Measurements from ENCODE around the gene GRM8.
A peak's percentile ranks its signal among the peaks of the same experiment; 100 is the strongest.

Gene GRM8

GRCh38 chr7:127252778-127253280 lies at the start of gene GRM8:
Gene GRM8 (minus strand): TSS chr7:127252941.
- peak; percentile 78 for DNase-seq

GRCh38 chr7:127290801-127291361 lies 38.1 kb upstream of the GRM8 start:
- DNase-seq, result no peak

GRCh38 chr7:127290116-127290655 lies 37.4 kb upstream of the GRM8 start:
- no peak for DNase-seq

DNA sequence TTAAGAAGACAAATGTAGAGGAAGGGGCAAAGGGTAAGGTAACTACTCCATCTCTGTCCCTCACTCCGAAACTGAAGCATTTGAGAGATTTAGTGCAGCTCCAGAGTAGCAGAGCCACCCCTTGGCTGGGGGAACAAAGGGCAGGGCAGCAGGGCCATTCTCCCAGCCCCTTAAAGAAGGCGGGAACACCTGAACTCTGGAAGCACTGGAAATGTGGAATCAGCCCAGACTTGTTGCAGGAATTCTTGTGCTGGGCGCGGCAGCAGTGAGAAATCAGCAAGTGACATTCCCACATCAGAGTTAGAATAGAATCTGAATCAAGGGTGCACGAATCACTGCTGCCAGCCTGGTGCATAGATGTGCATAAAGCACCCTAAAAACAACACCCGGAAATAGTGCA lies 34.4 kb upstream of the GRM8 start:
- no peak for DNase-seq

DNA sequence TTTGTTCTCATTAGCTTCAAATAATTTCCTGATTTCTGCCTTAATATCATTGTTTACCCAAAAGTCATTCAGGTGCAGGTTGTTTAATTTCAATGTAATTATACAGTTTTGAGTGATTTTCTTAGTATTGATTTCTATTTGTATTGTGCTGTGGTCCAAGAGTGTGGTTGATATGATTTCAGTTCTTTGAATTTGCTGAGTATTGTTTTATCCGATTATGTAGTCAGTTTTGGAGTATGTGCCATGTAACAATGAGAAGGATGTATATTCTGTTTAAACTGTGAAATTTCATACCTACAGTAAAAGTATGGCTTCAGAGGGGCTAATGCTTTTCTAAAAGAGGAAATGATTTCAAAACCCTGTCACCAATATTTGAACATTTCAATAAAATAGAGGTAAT lies 17.4 kb upstream of the GRM8 start:
- no peak for DNase-seq

GRCh38 chr7:127266047-127266446 lies 13.3 kb upstream of the GRM8 start:
- DNase-seq, result no peak

GRCh38 chr7:127264219-127264618 lies 11.5 kb upstream of the GRM8 start:
- no peak for DNase-seq

DNA sequence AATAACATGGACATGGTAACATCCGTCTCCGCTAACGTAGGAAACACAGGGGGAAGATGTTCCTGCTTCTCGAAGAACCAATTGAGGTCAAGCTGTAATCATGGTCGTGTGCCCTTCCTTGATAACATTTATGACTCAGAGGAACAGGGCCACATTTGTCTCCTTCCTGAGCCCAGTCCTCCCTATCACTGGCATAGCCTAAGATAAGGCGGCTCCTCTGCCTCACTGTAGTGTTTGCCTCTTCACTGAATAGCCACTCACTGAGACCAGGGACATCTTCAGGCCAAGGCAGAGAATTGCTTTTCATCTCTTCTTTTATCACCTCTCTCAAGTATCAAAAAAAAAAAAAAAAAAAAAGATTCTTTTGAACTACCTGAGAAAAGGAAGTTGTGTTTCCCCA lies 5.4 kb upstream of the GRM8 start:
- DNase-seq, result no peak

DNA sequence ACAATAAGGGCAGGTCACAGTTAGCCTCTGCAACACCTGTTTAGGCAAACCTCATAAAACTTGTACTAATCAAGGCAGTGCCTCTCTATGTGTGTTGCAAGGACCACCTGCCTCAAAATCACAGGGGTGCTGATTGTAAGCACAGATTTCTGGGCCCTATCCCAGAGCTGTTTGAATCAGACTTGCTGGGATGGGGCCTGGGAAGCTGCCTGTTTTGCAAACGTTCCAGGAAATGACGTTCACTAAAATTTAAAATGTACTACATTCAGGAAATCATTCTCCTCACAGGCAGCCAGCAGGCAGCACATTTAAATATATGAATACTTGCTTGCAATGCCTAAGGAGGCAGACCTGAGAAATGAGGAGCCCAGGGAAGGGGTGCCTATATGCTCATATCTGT lies 4.3 kb upstream of the GRM8 start:
- no peak for DNase-seq

GRCh38 chr7:127256041-127256725 lies 3.4 kb upstream of the GRM8 start:
- no peak for DNase-seq

- DNase-seq, result no peak
These were observed 1.5 kb upstream of the GRM8 start for GRCh38 chr7:127254163-127254684.

- DNase-seq, result peak; percentile 83
These were observed 781 bp upstream of the GRM8 start for GRCh38 chr7:127253281-127254162.

DNA sequence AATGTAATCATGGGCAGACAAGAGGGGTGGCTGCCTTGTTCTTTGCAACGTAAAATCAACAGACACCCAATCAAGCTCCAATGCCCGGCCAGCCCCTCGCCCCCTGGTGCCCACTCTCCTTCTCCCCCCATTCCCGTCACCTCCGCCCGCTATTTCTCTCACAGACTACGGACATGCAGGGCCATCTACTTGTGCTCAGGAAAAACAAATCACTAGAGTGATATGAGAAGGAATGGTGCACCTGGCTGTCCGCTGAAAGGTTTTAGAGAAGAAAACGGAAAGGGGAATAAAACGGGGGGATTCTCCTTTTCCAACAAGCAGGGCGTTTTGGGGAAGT lies 396 bp downstream of the GRM8 start:
- DNase-seq, result peak; percentile 48

DNA sequence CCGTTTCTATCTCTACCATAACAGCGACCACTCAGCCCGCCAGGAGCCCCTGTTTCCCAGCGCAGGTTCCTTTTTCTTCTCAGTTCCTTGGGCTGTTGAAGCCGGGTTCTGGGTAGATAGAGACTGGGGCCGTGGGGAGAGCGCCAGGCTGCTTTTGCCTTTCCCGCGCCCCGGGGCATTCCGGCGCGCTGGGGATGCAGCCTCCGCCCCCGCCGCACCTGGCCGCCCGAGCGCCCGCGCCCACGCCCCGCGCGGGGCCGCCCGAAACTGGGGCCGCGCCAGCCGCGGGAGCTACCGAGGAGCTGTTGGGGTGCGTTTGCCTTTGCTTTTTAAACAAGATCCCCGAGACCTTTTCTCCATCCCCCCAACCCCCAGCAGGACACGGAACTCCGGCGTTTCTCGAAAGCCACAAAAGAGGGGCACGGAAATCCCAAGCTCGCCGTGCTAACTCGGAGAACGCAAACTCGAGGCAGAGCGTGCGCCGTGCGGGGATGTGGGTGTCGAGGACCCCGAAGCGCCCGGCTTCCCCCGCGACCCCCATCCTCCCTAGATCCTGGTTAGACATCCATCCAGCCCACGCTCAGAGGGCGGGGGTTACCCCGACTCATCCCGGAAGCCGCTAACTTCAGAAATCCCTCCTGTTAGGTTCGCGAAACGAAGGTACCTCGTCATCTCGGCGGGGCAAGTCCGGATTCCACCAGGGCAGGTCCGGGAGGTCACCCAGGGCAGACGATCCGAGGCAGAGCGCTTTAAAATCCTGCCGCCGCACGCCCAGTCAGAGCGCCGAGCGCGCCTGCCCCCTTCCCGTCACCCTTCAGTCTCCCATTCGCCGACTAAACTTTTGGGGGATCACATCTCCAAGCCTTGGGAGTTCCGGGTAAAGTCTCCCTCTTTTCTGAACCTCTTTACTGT lies 1.0 kb downstream of the GRM8 start:
- peak; percentile 48 for DNase-seq

GRCh38 chr7:127251036-127251464 lies 1.7 kb downstream of the GRM8 start:
- DNase-seq, result no peak

GRCh38 chr7:127250312-127251035 lies 2.3 kb downstream of the GRM8 start:
- DNase-seq, result no peak

DNA sequence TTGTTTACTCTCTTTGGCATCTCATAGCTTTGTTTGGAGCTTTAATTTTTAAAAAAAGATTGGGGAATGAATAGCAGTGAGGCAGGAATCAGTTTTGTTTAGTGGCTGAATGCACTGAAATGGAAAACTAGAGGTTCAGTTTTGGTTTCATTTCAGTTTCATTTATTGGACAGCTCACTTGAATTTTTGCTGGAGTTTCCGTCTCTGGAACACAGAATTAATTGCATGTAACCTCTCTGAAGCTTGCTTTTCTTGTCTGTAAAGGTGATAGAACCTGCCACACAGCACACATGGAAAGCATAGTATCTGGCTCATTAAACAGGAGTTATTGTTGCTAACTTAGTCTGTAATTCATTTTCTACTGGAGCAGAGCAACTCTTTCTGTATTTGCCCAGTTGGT lies 7.1 kb downstream of the GRM8 start:
- no peak for DNase-seq

DNA sequence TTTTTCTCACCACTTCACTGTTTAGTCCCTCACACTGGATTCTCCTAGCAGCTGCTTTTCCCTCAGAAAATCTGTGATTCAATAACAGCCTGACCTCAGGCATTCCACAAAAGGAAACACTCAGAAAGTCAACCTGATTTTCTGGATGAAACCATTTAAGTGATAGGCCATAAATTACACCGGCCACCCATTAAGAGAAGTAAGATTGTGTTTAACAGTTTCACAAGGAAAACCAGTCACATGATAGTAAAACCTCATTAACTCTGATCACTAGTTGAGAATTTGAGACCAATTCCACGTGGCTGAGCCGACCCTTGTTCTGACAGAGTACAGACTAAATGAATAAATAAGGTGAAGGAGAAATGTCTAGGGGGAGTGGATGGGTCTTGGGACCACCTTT lies 7.7 kb downstream of the GRM8 start:
- no peak for DNase-seq

- DNase-seq, result no peak
These were observed 12.9 kb downstream of the GRM8 start for GRCh38 chr7:127239814-127240213.

DNA sequence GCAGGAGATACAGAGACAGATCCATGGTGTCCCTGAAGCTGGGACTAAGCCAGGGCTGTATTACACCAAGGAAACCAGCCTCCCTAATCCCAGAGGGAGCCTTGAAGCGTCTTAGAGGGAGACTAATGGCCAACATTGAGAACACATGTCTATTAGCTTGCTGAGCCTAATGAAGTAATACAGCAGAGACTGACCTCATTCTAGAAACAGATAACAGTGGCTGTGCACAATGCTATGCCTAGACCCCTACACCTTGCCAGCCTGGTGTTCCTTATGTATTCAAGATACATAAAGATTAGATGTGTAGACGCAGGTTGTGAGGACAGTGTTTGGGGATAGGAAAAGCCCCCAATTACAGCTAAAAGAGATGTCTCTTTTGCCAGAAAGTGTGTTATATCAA lies 19.1 kb downstream of the GRM8 start:
- no peak for DNase-seq

DNA sequence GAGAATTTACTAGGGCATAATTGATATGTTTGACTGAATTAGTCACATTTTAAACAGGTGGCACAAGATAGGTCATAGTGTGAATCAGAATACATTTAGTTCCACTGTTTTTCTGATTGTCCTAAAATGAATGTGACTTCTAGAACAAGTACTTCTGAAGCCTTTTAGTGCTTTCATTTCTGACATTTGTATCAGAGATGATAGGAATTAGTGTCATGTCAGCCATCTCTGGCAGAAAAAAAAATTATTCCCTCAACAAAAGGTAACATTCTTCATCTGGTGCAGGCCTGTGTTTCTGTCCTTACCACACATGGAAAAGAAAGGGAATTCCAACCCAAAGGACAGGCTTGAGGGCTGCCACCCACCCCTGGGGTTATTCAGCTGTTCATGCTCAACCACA lies 21.3 kb downstream of the GRM8 start:
- DNase-seq, result no peak

Measured in NCI-H345 (cell line).